SU-DHL-6 (cell line): ENCODE measurements around the gene SLC6A12.
"Not testable (repeated sequence)": the region's sequence is repeated elsewhere in the genome, so short reads cannot be mapped to it uniquely, and the experiment has no call there.

Source experiments
- H2AFZ ChIP-seq: fragments of 200-600 bp; sonication (generic); 2 replicates; pipeline ENCODE4 v1.6.1; 2014; ENCODE audit warnings: low read depth, mild to moderate bottlenecking, moderate library complexity, mixed read lengths, antibody characterized with exemption, low read length; ENCODE audit not compliant: severe bottlenecking
- H3F3A ChIP-seq: fragments of 200-600 bp; shearing (Covaris generic); 2 replicates; pipeline ENCODE4 v1.6.0; 2016; ENCODE audit warnings: antibody characterized with exemption, mild to moderate bottlenecking; ENCODE audit not compliant: insufficient read depth
- H3K27ac ChIP-seq: fragments of 200-600 bp; sonication (generic); 2 replicates; pipeline ENCODE4 v1.5.1; 2016; ENCODE audit warnings: low read depth, mild to moderate bottlenecking, low read length, moderate library complexity, mixed read lengths
- H3K27me3 ChIP-seq: fragments of 200-600 bp; sonication (generic), shearing (Covaris generic); 2 replicates; pipeline ENCODE4 v1.6.0; 2014; ENCODE audit warnings: mild to moderate bottlenecking, low read length
- H3K36me3 ChIP-seq: fragments of 200-600 bp; sonication (generic); 2 replicates; pipeline ENCODE4 v1.6.1; 2014; ENCODE audit warnings: mild to moderate bottlenecking, low read length, mixed read lengths
- H3K4me2 ChIP-seq: fragments of 300-600, 200-600 bp; shearing (Covaris generic), sonication (generic); 2 replicates; pipeline ENCODE4 v1.6.0; 2014; ENCODE audit warnings: low read length, low read depth, mild to moderate bottlenecking; ENCODE audit not compliant: poor library complexity, severe bottlenecking
- H3K4me3 ChIP-seq: fragments of 200-600 bp; sonication (generic); 2 replicates; pipeline ENCODE4 v1.5.1; 2014; ENCODE audit warnings: antibody characterized with exemption, low read length, mild to moderate bottlenecking, mixed read lengths; ENCODE audit not compliant: insufficient read depth, poor library complexity, severe bottlenecking
- H3K79me2 ChIP-seq: fragments of 200-600 bp; sonication (generic); 2 replicates; pipeline ENCODE4 v1.6.1; 2014; ENCODE audit warnings: mild to moderate bottlenecking, low read length, moderate library complexity; ENCODE audit not compliant: insufficient read depth
- H3K9ac ChIP-seq: fragments of 200-600 bp; sonication (generic); 2 replicates; pipeline ENCODE4 v1.7.0; 2014; ENCODE audit warnings: mild to moderate bottlenecking, low read length
- H3K9me2 ChIP-seq: fragments of 200-600 bp; sonication (generic); replicated peaks from 2 replicates; pipeline ENCODE4 v1.6.1; 2014; ENCODE audit warnings: low read length; ENCODE audit not compliant: insufficient read depth
- H3K9me3 ChIP-seq: fragments of 200-600 bp; sonication (generic); 2 replicates; pipeline ENCODE4 v1.6.1; 2014; ENCODE audit warnings: low read length, mixed read lengths; ENCODE audit not compliant: insufficient read depth
- H4K20me1 ChIP-seq: fragments of 200-600 bp; sonication (generic); 2 replicates; pipeline ENCODE4 v1.6.1; 2014; ENCODE audit warnings: low read depth, mild to moderate bottlenecking, antibody characterized with exemption, low read length, moderate library complexity, mixed read lengths
- EZH2phosphoT487 ChIP-seq: fragments of 200-600 bp; sonication (generic), shearing (Covaris generic); conservative IDR thresholded peaks from 2 replicates; pipeline ENCODE4 v1.6.1; 2018; ENCODE audit warnings: mild to moderate bottlenecking, antibody characterized with exemption, low read length, moderate library complexity, mixed read lengths
- TF ChIP-seq, protein P1 (sequence below): fragments of 200-600 bp; sonication (generic); IDR thresholded peaks from one replicate; pipeline ENCODE4 v1.5.1; 2017; ENCODE audit warnings: antibody characterized with exemption, mild to moderate bottlenecking, low read length, moderate library complexity; ENCODE audit not compliant: insufficient read depth, poor library complexity, severe bottlenecking

SLC6A12 gene

DNA sequence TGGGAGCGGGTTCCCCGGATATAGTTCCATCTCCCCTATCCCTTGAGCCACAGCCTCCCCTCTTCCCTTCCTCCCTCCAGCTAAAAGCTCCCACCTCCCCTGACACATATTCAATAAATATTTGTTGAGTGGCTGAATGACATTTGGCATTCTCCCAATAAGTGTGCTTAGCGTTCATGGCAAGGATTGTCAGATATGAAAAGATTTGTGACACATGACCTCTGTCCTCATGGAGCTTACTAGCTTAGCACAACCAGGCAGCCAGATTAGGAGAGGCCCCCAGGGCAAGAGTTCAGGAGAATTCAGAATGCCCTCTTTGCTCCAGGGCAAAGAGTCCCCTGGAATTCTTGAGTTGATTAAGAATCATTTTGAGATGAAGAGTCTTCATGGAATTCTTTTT lies 22.5 kb upstream of the SLC6A12 start:
- Histone ChIP-seq H3K27ac (no peak overlapping the region), H2AFZ (no peak overlapping the region), H3F3A (no peaks in the 10 kb centered on the region), H4K20me1 (no peaks in the 10 kb centered on the region), H3K9ac (no peak overlapping the region), H3K4me3 (no peak overlapping the region), H3K36me3 (no peaks in the 10 kb centered on the region), H3K27me3 (0 out of 2 replicates have a peak, but pooled peaks cover 2% of the 10 kb centered on the region), H3K9me3 (peaks cover 16% of the 10 kb centered on the region), H3K9me2 (no peaks in the 10 kb centered on the region), H3K4me2 (no peak overlapping the region), H3K79me2 (no peaks in the 10 kb centered on the region)
- TF ChIP-seq, protein P1, sequence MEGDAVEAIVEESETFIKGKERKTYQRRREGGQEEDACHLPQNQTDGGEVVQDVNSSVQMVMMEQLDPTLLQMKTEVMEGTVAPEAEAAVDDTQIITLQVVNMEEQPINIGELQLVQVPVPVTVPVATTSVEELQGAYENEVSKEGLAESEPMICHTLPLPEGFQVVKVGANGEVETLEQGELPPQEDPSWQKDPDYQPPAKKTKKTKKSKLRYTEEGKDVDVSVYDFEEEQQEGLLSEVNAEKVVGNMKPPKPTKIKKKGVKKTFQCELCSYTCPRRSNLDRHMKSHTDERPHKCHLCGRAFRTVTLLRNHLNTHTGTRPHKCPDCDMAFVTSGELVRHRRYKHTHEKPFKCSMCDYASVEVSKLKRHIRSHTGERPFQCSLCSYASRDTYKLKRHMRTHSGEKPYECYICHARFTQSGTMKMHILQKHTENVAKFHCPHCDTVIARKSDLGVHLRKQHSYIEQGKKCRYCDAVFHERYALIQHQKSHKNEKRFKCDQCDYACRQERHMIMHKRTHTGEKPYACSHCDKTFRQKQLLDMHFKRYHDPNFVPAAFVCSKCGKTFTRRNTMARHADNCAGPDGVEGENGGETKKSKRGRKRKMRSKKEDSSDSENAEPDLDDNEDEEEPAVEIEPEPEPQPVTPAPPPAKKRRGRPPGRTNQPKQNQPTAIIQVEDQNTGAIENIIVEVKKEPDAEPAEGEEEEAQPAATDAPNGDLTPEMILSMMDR: no peak

DNA sequence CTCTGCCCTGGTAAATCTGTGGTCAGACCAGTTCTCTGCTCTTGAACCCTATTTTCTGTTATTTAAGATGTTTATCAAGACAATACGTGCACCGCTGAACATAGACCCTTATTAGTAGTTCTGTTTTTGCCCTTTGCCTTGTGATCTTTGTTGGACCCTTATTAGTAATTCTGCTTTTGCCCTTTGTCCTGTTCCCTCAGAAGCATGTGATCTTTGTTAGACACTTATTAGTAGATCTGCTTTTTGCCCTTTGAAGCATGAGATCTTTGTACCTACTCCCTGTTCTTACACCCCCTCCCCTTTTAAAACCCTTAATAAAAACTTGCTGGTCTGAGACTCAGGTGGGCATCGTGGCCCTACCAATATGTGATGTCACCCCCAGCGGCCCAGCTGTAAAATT lies 22.0 kb upstream of the SLC6A12 start:
- H3K4me3 ChIP-seq, H3K9ac ChIP-seq, H2AFZ ChIP-seq, H3K27ac ChIP-seq, H3K27me3 ChIP-seq, H4K20me1 ChIP-seq, H3K9me2 ChIP-seq, H3K4me2 ChIP-seq, H3K36me3 ChIP-seq, H3K79me2 ChIP-seq, H3F3A ChIP-seq: not testable (repeated sequence)
- H3K9me3 ChIP-seq: peaks cover 16% of the 10 kb centered on the region

DNA sequence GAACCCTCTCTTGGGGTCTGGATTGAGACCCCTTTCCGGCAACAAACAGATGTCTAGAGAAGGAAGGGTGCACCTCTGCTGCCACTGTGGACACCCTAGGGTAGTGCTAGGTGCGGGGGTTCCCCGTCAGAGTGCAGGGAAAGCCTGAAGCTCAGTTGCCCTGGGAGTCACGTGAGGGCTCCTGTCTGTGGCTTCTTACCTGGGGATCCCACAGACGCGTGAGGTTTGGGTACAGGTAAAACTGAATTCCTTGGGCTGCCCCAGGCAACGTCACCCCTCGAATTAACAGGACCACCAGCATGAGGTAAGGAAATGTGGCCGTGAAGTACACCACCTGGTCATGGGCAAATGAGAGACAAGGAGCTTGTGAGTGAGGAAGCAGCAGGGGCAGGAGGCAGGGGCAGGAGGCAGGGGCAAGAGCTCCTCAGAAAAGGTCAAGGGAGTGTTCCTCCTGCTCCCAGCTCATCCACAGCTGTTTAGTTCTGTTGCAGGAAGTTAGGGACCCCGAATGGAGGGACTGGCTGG lies 21.0 kb upstream of the SLC6A12 start:
- H2AFZ ChIP-seq: no peak overlapping the region
- no peak overlapping the region for H3K27ac ChIP-seq
- no peaks in the 10 kb centered on the region for H4K20me1 ChIP-seq
- H3K9me3 ChIP-seq: peaks cover 16% of the 10 kb centered on the region
- H3K4me2 ChIP-seq: no peak overlapping the region
- no peak overlapping the region for H3K4me3 ChIP-seq
- H3K9ac ChIP-seq: no peak overlapping the region
- no peaks in the 10 kb centered on the region for H3K36me3 ChIP-seq
- 0 out of 2 replicates have a peak, but pooled peaks cover 2% of the 10 kb centered on the region for H3K27me3 ChIP-seq
- TF ChIP-seq EZH2phosphoT487: no peak
- TF ChIP-seq, protein P1: no peak
- no peaks in the 10 kb centered on the region for H3F3A ChIP-seq
- H3K9me2 ChIP-seq: no peaks in the 10 kb centered on the region
- H3K79me2 ChIP-seq: no peaks in the 10 kb centered on the region

DNA sequence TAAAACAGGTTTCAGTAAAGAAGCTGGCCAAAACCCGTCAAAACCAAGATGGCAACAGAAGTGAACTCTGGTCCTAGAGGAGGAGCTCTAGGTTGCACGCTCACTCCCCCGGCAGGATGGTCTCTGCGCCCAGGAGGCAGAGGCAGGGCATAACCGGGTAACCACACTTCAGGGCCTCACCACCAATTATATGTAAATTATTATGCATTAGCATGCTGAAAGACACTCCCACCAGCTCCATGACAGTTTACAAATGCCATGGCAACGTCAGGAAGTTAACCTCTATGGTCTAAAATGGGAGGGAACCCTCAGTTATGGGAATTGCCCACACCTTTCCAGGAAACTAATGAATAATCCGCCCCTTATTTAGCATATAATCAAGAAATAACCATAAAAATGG lies 20.1 kb upstream of the SLC6A12 start:
- H3K79me2 ChIP-seq: no peaks in the 10 kb centered on the region
- H2AFZ ChIP-seq: no peak overlapping the region
- TF ChIP-seq, protein P1: no peak
- no peak for TF ChIP-seq EZH2phosphoT487
- no peak overlapping the region for H3K4me3 ChIP-seq
- no peaks in the 10 kb centered on the region for H3F3A ChIP-seq
- peaks cover 16% of the 10 kb centered on the region for H3K9me3 ChIP-seq
- H3K27ac ChIP-seq: no peak overlapping the region
- H3K4me2 ChIP-seq: no peak overlapping the region
- 0 out of 2 replicates have a peak, but pooled peaks cover 2% of the 10 kb centered on the region for H3K27me3 ChIP-seq
- H3K9ac ChIP-seq: no peak overlapping the region
- H3K9me2 ChIP-seq: no peaks in the 10 kb centered on the region
- no peaks in the 10 kb centered on the region for H3K36me3 ChIP-seq
- no peaks in the 10 kb centered on the region for H4K20me1 ChIP-seq
